HepG2 (cell line): Measurements from ENCODE around the gene TOM1L2.

Experiments
- AFF4 ChIP-seq: sonication (generic); formaldehyde crosslinking; IDR thresholded peaks from 2 replicates; pipeline ENCODE4 v1.4.0; 2020; ENCODE audit warnings: missing genetic modification reagents
- CTCF ChIP-seq: sonication (generic); formaldehyde crosslinking; IDR thresholded peaks from 2 replicates; pipeline ENCODE4 v1.5.0; 2020; ENCODE audit warnings: mild to moderate bottlenecking, missing genetic modification reagents, moderate library complexity
- ELF4 ChIP-seq: sonication (generic); formaldehyde crosslinking; IDR thresholded peaks from 2 replicates; pipeline ENCODE4 v1.5.0; 2020; ENCODE audit warnings: missing genetic modification reagents, mild to moderate bottlenecking, moderate library complexity, borderline replicate concordance
- EP300 ChIP-seq, 3 experiments: sonication (generic) in 1 of 3; formaldehyde crosslinking in 1 of 3; IDR thresholded peaks; 2 replicates each; pipeline versions ENCODE4 v1.5.1 to v1.6.1; 2011 to 2020; ENCODE audit warnings: low read depth in 2 of 3, low read length in 2 of 3, borderline replicate concordance in 1 of 3, improper control_type of control experiment in 1 of 3, mild to moderate bottlenecking in 1 of 3, missing genetic modification reagents in 1 of 3, moderate library complexity in 1 of 3
- JUNB ChIP-seq: sonication (generic); formaldehyde crosslinking; IDR thresholded peaks from 2 replicates; pipeline ENCODE4 v1.8.0; 2022; ENCODE audit warnings: missing genetic modification reagents, mild to moderate bottlenecking, borderline replicate concordance
- KDM4B ChIP-seq: sonication (generic); formaldehyde crosslinking; IDR thresholded peaks from 2 replicates; pipeline ENCODE4 v1.4.0; 2020; ENCODE audit warnings: missing genetic modification reagents
- TF ChIP-seq, protein P1 (sequence below): sonication (generic); formaldehyde crosslinking; IDR thresholded peaks from 2 replicates; pipeline ENCODE4 v1.4.0; 2020; ENCODE audit warnings: missing genetic modification reagents, mild to moderate bottlenecking, borderline replicate concordance

GRCh38 chr17:17830740-17831207 lies 141.4 kb downstream of the TOM1L2 start:
- no peak for TF ChIP-seq AFF4 (CRISPR knock-in tag)
- TF ChIP-seq CTCF (CRISPR knock-in tag): peak; percentile 43; the same call in 1 of the 2 replicates
- no peak for TF ChIP-seq JUNB (CRISPR knock-in tag)
- TF ChIP-seq KDM4B (CRISPR knock-in tag): peak; percentile 51; the same call in 1 of the 2 replicates
- TF ChIP-seq EP300 (IDR thresholded peaks at IDR 0.05; ENCODE audit: low read depth in 2 of 2, low read length in 2 of 2): peak in 1 of 2 experiments; percentile 80; a peak in 3 of 4 replicates
- TF ChIP-seq EP300 (CRISPR knock-in tag; IDR thresholded peaks at IDR 0.05; ENCODE audit: borderline replicate concordance): peak; percentile 75
- TF ChIP-seq ELF4: no peak
- TF ChIP-seq, protein P1, sequence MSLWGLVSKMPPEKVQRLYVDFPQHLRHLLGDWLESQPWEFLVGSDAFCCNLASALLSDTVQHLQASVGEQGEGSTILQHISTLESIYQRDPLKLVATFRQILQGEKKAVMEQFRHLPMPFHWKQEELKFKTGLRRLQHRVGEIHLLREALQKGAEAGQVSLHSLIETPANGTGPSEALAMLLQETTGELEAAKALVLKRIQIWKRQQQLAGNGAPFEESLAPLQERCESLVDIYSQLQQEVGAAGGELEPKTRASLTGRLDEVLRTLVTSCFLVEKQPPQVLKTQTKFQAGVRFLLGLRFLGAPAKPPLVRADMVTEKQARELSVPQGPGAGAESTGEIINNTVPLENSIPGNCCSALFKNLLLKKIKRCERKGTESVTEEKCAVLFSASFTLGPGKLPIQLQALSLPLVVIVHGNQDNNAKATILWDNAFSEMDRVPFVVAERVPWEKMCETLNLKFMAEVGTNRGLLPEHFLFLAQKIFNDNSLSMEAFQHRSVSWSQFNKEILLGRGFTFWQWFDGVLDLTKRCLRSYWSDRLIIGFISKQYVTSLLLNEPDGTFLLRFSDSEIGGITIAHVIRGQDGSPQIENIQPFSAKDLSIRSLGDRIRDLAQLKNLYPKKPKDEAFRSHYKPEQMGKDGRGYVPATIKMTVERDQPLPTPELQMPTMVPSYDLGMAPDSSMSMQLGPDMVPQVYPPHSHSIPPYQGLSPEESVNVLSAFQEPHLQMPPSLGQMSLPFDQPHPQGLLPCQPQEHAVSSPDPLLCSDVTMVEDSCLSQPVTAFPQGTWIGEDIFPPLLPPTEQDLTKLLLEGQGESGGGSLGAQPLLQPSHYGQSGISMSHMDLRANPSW (CRISPR knock-in tag): peak; percentile 80; the same call in 1 of the 2 replicates
